SH-SY5Y (cell line): ENCODE results near the gene COL18A1.

Source experiments
- GATA2 ChIP-seq: IDR thresholded peaks from 2 replicates; pipeline ENCODE4 v1.6.1; 2011; ENCODE audit warnings: mild to moderate bottlenecking, low read depth, low read length
- GATA3 ChIP-seq: IDR thresholded peaks from 2 replicates; pipeline ENCODE4 v1.6.1; 2011; ENCODE audit warnings: low read depth, mild to moderate bottlenecking, low read length, moderate library complexity

COL18A1 gene

GRCh38 chr21:45551783-45552695 lies 147.1 kb downstream of the COL18A1 start:
- TF ChIP-seq GATA3: no peak
- no peak for TF ChIP-seq GATA2

GRCh38 chr21:45552696-45553391 lies 147.9 kb downstream of the COL18A1 start:
- TF ChIP-seq GATA2 (no peak), GATA3 (no peak)

- TF ChIP-seq GATA3 (no peak), GATA2 (no peak)
These were observed 149.7 kb downstream of the COL18A1 start for GRCh38 chr21:45554477-45555175.

GRCh38 chr21:45555251-45555556 lies 150.2 kb downstream of the COL18A1 start:
- no peak for TF ChIP-seq GATA2
- TF ChIP-seq GATA3: no peak

- no peak for TF ChIP-seq GATA3
- no peak for TF ChIP-seq GATA2
These were observed 150.8 kb downstream of the COL18A1 start for GRCh38 chr21:45555557-45556301.

GRCh38 chr21:45556302-45556644 lies 151.3 kb downstream of the COL18A1 start:
- TF ChIP-seq GATA2: no peak
- no peak for TF ChIP-seq GATA3

GRCh38 chr21:45556645-45557615 lies 152.0 kb downstream of the COL18A1 start:
- TF ChIP-seq GATA3: no peak
- TF ChIP-seq GATA2: no peak

- TF ChIP-seq GATA2 (no peak), GATA3 (no peak)
These were observed 152.7 kb downstream of the COL18A1 start for GRCh38 chr21:45557616-45558043.

- TF ChIP-seq GATA3 (no peak), GATA2 (no peak)
These were observed 153.2 kb downstream of the COL18A1 start for GRCh38 chr21:45558044-45558721.

GRCh38 chr21:45559216-45560105 lies 154.5 kb downstream of the COL18A1 start:
- TF ChIP-seq GATA3: no peak
- no peak for TF ChIP-seq GATA2
